ENCODE measurements around the gene COL4A2.

Gene COL4A2

GRCh38 chr13:110509971-110510786 is 203.1 kb downstream of the COL4A2 start (continued):
- TF ChIP-seq ZNF626 (tag by site-specific recombination; IDR thresholded peaks at IDR 0.05) (no peak), ZNF514 (tag by site-specific recombination; IDR thresholded peaks at IDR 0.05) (no peak), ZNF830 (tag by site-specific recombination; IDR thresholded peaks at IDR 0.05; ENCODE audit: low read depth) (no peak), ZNF184 (tag by site-specific recombination; IDR thresholded peaks at IDR 0.05) (no peak), ZNF704 (tag by site-specific recombination; IDR thresholded peaks at IDR 0.05) (no peak), ZNF175 (tag by site-specific recombination; IDR thresholded peaks at IDR 0.05) (no peak), ZNF561 (tag by site-specific recombination; IDR thresholded peaks at IDR 0.05; ENCODE audit: borderline replicate concordance) (no peak)

GRCh38 chr13:110511509-110512181 is 204.6 kb downstream of the COL4A2 start:
- ChIA-PET POLR2A (no interaction called here), CTCF (interaction anchor here (0.7 kb wide), 1 partner anchor 109 kb away, joined by 6 read pairs; no protein-coding TSS in a partner anchor)
- TF ChIP-seq ZNF510 (tag by site-specific recombination; IDR thresholded peaks at IDR 0.05; ENCODE audit: insufficient replicate concordance) (no peak), ZNF664 (tag by site-specific recombination; IDR thresholded peaks at IDR 0.05) (no peak), TCF7L2 (IDR thresholded peaks at IDR 0.05; ENCODE audit: borderline replicate concordance, low read depth, low read length) (no peak), GLI2 (tag by site-specific recombination; IDR thresholded peaks at IDR 0.05; ENCODE audit: borderline replicate concordance, low read depth) (no peak), GLIS2 (tag by site-specific recombination; IDR thresholded peaks at IDR 0.05) (no peak), ZNF223 (tag by site-specific recombination; IDR thresholded peaks at IDR 0.05) (no peak), ZNF274 (IDR thresholded peaks at IDR 0.05; ENCODE audit: low read length) (no peak), ZNF274 (tag by site-specific recombination; IDR thresholded peaks at IDR 0.05; ENCODE audit: borderline replicate concordance) (no peak), FEZF1 (tag by site-specific recombination; IDR thresholded peaks at IDR 0.05) (no peak), GFI1B (tag by site-specific recombination; IDR thresholded peaks at IDR 0.05) (no peak), MYNN (tag by site-specific recombination; IDR thresholded peaks at IDR 0.05; ENCODE audit: borderline replicate concordance) (no peak), ZNF280C (tag by site-specific recombination; IDR thresholded peaks at IDR 0.05) (no peak), ZFP37 (tag by site-specific recombination; IDR thresholded peaks at IDR 0.05) (no peak), AEBP2 (tag by site-specific recombination; IDR thresholded peaks at IDR 0.05; ENCODE audit: borderline replicate concordance) (no peak)
- Histone ChIP-seq H3K4me3 (ENCODE audit: low read depth, low read length) (no peak overlapping the region), H3K36me3 (ENCODE audit: control insufficient read depth in 2 of 2, insufficient read depth in 1 of 2, low read length in 2 of 2) (peaks cover 0 to 37% of the 10 kb centered on the region in 2 experiments; a peak in 2 of 3 replicates), H3K4me1 (ENCODE audit: control insufficient read depth, insufficient read depth, low read length) (peaks cover 2% of the 10 kb centered on the region; the same call in 1 of the 2 replicates), H3K9me3 (ENCODE audit: control insufficient read depth, insufficient read depth, low read depth, low read length) (no peaks in the 10 kb centered on the region), H3K27ac (ENCODE audit: extremely low read depth, low read depth, low read length) (no peak overlapping the region)
